Measurements from ENCODE around the gene S1PR4.

DNA sequence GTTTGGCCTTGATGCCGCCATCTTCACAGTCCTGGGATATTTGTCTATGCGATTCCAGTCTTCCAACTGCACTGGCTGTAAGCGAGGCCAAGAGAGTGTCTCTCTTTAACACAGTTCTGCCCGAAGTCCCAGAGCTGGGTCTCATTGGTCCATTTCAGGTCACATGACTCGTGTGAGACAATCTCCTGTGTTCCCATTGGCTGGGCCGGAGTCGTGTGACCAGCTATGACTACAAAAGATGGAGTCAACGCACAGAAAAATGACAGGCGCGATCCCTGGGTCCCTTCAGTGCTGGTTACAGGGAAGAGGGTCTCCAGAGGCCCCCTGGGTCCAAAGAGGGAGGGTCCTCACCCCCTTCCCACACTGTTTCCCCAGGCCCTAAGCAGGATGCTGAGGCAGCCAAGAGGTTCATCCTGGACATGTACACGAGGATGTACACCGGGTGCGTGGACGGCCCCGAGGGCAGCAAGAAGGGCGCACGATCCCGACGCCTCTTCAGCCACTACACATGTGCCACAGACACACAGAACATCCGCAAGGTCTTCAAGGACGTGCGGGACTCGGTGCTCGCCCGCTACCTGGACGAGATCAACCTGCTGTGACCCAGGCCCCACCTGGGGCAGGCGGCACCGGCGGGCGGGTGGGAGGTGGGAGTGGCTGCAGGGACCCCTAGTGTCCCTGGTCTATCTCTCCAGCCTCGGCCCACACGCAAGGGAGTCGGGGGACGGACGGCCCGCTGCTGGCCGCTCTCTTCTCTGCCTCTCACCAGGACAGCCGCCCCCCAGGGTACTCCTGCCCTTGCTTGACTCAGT lies 15.9 kb upstream of the S1PR4 start:
- TF ChIP-seq, protein P1, sequence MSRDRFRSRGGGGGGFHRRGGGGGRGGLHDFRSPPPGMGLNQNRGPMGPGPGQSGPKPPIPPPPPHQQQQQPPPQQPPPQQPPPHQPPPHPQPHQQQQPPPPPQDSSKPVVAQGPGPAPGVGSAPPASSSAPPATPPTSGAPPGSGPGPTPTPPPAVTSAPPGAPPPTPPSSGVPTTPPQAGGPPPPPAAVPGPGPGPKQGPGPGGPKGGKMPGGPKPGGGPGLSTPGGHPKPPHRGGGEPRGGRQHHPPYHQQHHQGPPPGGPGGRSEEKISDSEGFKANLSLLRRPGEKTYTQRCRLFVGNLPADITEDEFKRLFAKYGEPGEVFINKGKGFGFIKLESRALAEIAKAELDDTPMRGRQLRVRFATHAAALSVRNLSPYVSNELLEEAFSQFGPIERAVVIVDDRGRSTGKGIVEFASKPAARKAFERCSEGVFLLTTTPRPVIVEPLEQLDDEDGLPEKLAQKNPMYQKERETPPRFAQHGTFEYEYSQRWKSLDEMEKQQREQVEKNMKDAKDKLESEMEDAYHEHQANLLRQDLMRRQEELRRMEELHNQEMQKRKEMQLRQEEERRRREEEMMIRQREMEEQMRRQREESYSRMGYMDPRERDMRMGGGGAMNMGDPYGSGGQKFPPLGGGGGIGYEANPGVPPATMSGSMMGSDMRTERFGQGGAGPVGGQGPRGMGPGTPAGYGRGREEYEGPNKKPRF (IDR thresholded peaks at IDR 0.05; ENCODE audit: low read depth, low read length) = no peak
- no peak for TF ChIP-seq MCM5 (IDR thresholded peaks at IDR 0.05; ENCODE audit: low read depth)
- TF ChIP-seq GTF2F1 (IDR thresholded peaks at IDR 0.05; ENCODE audit: low read depth, low read length) = no peak
- TF ChIP-seq POLR2AphosphoS5 (IDR thresholded peaks at IDR 0.05; ENCODE audit: control insufficient read depth, insufficient read depth, low read depth, low read length) = no peak
- no peak for TF ChIP-seq NONO (IDR thresholded peaks at IDR 0.05; ENCODE audit: low read depth in 2 of 2, low read length in 1 of 2)
- no peak for TF ChIP-seq ZNF212 (CRISPR knock-in tag; IDR thresholded peaks at IDR 0.05)
- no peak for TF ChIP-seq MIER1 (IDR thresholded peaks at IDR 0.05; ENCODE audit: low read depth)
- TF ChIP-seq GABPA (tag; conservative IDR thresholded peaks at IDR 0.05; ENCODE audit: low read depth) = no peak
- TF ChIP-seq ZNF696 (CRISPR knock-in tag; conservative IDR thresholded peaks at IDR 0.05) = no peak
- TF ChIP-seq ZNF354B (CRISPR knock-in tag; IDR thresholded peaks at IDR 0.05) = no peak
- no peak for TF ChIP-seq TCF7 (IDR thresholded peaks at IDR 0.05; ENCODE audit: borderline replicate concordance)

Data from K562 (cell line).